ENCODE data around the gene SMARCA4.
"Not testable (repeated sequence)": the region's sequence is repeated elsewhere in the genome, so short reads cannot be mapped to it uniquely, and the experiment has no call there.

DNA sequence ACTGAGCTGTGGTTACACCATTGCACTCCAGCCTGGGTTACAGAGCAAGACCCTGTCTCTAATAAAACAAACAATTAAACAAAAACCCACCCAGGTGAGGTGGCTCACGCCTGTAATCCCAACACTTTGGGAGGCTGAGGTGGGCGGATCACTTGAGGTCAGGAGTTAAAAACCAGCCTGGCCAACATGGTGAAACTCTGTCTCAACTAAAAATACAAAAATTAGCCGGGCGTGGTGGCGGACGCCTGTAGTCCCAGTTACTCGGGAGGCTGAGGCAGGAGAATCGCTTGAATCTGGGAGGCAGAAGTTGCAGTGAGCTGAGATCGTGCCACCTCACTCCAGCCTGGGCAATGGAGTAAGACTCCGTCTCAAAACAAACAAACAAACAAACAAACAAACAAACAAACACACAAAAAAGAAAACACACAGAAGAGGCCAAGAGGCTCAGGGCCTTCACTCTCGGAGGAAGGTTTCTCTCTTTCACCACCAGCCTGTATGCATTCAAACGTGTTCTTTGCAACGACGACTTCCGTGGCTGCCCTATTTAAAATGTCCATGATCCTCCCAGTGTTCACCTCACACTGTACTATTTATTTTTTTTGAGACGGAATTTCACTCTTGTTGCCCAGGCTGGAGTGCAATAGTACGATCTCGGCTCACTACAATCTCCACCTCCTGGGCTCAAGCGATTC is 1.4 kb upstream of the SMARCA4 start:
- TF ChIP-seq POLR2A (IDR thresholded peaks at IDR 0.05; ENCODE audit: low read depth), result not testable (repeated sequence)
- TF ChIP-seq, protein P1, sequence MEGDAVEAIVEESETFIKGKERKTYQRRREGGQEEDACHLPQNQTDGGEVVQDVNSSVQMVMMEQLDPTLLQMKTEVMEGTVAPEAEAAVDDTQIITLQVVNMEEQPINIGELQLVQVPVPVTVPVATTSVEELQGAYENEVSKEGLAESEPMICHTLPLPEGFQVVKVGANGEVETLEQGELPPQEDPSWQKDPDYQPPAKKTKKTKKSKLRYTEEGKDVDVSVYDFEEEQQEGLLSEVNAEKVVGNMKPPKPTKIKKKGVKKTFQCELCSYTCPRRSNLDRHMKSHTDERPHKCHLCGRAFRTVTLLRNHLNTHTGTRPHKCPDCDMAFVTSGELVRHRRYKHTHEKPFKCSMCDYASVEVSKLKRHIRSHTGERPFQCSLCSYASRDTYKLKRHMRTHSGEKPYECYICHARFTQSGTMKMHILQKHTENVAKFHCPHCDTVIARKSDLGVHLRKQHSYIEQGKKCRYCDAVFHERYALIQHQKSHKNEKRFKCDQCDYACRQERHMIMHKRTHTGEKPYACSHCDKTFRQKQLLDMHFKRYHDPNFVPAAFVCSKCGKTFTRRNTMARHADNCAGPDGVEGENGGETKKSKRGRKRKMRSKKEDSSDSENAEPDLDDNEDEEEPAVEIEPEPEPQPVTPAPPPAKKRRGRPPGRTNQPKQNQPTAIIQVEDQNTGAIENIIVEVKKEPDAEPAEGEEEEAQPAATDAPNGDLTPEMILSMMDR (IDR thresholded peaks at IDR 0.05), result not testable (repeated sequence)

Measured in esophagus muscularis mucosa (tissue), 3 donors.